ENCODE measurements around the gene BCL7B. TPM values are rescaled to one million over a fixed set of nuclear protein-coding genes. Genes with fewer than 3 reads are reported as not detected.
"Not testable (repeated sequence)": the region's sequence is repeated elsewhere in the genome, so short reads cannot be mapped to it uniquely, and the experiment has no call there.

Gene BCL7B
- 49.6 TPM for total RNA-seq

DNA sequence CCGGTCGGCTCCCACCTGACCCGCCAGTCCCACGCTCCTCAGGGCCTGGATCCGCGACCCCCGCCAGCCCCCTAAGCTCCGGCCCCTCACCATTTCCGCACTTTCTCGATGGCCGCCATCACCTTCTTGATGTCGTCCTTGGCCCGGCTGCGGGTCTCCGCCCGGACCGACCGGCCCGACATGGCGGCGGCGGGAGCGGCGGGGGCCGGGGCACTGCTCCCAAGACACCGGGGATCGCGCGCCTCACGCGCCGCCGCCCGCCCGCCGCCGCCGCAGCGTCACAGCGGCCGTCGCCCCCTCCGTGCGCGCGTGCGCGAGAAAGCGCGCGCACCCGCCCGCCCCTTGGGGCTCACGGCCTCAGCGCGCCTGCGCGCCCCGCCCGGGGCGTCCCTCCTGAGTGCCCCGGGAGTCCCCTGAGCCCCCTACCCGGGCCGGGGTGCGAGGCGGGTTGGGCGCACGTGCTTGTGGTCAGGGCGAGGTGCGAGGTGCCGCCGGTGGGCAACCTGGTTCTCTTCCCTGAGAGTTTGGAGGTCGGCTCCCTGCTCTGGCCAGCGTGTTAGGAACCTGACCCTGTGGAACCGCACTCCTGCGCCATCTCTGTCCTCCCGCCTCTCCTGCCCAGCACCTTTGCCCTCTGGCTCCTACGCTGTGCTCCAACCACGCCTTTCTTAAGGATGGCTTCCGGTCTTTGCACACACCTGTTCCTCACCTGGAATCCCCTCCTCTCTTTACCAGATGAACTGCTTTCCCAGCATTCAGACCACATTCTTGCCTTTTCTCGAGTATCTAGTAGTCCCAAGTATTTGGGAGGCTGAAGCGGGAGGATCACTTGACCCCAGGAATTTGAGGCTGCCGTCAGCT is at the start of gene BCL7B:
Gene BCL7B (minus strand): TSS at position 294 of the 861 bp plus-strand sequence. CDS start 112 bp downstream, at position 182.
- peak; percentile 60 for DNase-seq (ENCODE audit: low spot score)

DNA sequence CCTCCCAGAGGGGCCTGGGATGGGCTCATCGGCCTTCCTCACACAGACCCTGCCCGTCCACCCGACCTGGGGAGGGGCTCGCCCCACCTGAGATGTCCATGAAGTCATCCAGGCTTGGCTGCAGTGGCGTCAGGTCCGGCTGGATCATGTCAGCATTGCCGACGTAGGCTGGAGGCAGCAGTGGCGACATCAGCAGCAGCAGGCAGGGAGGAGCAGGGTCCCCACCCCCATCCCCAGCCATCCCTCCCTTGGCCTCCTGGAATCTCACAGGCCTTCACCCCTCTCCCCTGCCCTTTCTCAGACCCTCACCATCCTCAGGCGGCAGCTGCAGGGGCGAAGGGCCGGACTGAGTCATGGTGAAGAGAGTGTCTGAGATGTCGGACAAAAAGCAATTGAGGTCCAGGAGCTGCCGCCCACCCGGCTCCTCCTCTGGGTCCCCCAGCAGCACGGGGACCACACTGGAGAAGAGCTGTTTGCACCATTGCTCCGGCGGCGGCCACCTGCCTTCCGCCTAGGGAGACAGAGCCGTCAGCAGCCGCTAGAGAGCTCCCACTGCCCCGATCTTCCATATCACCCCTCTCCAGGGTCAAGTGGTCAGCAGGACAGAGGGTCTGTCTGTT is 48.2 kb upstream of the BCL7B start:
- DNase-seq (ENCODE audit: low spot score): no peak

DNA sequence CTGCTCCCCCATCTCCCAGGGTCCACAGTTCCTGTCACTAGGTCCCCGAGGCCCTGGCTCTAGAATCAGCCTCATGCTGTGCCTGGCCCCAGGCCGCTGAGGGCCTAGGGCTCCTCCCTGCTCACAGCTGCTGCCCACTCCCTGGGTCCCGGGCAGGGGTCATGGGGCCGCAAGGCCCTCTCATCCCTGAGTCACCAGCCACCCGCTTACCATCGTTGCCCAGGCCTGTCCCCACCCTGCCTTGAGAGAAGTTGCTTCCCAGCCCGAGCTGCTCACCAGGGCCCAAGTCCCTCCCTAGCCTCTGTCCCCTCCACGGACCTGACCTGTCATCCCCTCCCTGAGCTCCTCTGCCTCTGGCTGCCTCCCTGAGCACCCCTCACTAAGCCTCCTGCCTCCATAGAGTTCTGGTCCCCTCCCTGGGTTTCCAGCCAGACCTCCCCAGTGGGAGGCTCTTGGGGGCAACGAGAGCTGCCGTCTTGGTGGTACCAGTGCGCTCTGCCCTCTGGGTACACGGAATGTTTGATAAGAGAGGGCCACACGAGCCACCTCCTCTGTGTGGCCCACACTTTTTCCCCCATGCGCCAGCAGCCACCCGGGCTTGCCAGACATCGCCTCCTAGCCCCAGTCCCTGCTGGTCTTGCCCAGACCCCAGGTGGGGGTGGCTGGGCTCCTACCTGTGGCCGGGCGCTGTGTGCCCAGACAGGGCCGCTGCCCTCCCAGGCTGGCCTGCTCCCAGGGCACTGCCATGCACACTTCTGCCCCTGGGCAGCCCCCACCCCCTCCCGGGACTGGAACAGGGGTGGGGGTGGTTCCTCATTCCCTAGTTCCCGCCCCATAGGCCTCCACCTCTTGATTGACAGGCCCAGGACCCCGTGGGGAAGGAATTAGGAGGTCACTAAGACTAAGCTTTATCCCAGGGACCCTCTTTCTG is 45.5 kb upstream of the BCL7B start:
- DNase-seq (ENCODE audit: low spot score): no peak

DNA sequence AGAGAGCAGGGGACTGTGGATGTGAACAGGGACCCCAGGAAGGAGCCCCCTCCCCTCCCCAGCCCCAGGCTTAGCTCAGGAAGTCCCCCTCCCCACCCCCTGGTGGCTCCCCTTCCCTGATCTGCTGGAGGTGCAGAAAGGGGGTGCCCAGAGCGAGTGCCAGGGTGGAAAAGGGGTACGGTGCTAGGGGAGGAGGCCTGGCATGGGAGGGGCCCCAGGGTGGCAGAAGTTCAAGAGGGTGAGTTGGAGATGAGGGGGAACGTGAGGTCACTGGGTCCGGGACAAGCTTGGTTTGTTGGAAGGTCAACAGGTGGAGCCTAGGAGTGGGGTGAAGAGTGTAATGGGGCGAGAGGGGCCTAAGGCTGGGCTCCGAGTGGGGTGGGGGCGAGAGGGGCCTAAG is 42.4 kb upstream of the BCL7B start:
- DNase-seq (ENCODE audit: low spot score): no peak

DNA sequence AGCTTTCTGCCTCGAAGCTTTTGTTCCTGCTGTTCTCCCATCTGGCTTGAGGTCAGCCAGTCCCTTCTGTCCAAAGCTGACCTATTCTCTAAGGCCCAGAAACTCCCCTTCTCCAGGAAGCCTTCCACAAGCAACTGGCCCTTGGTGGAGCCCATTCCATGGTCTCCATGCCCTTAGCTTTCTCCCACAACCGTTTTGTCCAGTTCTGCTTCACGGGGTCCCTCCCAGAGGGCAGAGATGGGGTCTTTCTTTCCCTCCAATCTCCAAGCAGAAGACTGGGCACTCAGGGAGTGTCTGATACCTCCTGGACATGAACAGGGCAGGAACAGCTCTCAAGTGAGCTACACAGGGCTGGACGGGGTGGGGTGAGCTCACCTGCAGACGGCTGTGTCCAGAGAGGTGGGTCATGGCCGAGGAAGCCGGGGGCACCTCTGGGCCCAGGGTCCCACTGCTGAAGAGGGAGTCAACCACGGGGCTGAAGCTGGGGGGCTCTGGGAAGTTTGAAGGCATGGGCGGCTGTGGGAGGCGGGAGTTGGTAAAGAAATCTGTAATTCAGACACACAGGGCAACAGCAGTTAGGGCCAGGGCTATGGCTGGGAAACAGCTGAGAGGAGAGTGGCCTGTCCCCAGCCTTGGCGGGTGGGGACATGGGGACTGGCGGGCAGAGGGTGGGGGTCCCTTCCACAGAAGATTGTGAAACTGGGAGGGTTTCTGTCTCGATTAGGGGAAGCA is 41.8 kb upstream of the BCL7B start:
- DNase-seq (ENCODE audit: low spot score): no peak

DNA sequence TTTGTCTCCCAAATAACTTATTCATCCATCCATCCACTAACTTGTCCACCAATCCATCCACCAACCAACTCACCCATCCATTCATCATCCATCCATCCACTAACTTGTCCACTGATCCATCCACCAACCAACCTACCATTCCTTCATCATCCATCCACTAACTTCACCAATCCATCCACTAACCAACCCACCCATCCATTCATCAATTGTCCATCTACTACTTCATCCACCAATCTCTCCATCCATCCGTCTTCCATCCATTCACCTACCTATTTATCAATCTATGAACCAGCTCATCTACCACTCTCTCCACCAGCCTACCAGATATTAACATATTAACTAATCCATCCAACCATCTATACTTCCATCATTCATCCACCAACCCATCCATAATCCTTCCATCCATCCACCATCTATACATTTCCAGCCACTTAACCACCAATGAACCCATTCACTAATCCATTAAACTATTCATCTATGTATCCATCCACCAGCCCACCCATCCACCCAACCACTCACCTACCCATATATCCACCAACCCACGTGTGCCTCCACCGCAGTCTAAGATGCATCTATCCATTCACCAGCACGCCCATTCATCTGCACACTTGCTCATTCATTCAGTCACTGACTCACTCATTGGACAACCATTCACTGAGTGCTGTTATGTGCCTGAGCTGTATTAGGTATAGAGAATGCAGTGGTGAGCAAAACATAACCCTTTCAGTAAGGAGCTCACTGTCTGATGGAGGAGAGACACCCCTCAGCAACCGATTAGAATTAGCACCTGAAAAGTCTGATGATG is 40.7 kb upstream of the BCL7B start:
- no peak for DNase-seq (ENCODE audit: low spot score)

DNA sequence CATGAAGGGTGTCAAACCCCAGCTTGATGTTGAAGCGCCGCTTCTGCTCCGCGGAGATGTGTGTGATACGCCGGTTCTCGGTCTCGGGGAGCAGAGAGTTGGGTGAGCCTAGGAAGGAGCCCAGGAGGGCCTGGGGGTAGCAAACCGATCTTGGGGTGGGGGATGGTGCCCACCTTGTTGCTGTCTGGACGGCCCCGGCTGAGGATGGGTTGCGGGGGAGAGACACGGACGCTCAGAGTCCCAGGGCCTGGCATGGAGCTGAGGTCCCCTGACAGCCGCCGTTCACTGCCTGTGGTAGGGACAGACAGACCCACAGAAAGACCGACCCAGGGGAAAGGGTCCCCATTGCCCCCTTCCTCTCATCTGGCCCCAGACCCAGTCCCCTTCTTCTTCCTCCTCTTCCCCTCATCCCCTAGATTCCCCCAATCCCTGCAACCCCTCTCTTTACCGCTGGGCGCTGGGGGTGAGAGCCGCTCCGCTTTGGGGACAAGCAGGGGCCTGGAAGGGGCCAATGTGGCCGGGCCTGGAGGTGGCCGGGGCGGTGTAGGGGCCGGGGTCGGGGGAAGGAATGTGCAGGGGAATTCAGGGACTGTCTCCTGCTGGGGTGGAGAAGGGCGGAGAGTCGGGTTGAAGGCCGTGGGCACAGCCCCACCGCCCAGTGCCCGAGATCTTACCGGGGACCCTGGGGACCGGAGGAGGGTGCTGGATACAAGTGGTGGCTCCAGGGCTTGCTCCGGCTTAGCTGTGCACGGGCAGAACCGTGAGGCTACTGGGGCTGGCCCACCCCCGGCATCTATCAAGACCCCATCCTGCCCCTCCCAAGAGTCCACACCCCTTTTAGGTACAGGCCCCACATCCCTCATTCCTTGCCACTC is 38.9 kb upstream of the BCL7B start:
- DNase-seq (ENCODE audit: low spot score): no peak

DNA sequence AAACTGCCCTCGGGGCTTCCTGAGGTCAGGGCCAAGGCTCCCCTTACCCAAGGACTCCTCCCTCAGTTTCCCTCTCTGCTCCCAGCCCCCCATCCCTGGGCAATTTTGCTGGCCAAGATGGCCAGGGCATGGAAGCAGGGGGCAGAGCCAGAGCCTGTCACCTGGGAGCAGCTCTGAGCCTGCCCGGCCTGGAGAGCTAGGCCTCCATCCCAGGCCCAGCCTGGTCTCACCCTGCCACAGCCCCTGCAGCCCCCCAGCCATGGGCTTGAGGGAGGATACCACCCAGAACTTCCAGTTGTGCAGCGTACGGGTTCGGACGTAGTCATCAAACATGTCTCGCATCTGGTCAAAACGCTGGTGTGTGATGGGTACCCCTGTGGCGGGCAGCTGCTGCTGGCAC is 37.9 kb upstream of the BCL7B start:
- no peak for DNase-seq (ENCODE audit: low spot score)

DNA sequence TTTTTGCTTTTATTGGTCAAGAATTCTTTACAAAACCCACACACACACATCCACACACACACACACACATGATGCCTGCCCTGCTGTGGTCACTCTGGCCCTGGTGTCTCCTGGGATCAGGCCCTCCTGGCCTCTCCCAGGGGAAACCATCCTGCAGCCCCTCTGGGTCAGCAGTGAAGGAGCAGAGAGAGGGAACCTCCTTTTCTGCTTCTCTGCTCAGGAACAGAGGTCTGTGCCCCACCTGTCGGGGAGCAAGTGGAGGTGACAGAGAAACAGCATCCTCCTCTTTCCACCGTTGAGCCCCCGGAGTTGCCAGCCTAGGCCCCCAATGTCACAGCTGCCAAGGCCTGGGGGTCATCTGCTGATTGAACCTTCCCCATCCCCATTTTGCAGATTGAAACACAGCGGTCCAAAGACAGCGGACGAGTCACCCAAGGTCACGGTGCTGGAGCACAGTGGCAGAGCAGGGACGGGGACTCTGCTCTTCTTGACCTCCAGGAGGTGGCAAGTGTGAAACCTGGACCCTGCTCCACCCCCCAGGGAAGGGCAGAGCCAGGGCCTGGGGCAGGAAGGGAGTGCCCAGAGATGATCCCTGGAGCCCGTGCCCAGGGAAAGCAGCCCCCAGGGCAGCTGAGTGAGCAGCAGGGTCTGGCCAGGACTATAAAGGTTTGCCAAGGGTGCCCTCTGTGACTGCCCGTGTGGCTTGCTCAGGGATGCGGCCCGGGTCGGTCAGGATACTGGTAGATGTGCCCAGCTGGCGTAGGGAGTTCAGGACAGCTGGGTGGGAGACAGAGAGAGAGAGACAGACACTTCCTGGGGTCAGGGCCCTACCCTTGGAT is 35.9 kb upstream of the BCL7B start:
- no peak for DNase-seq (ENCODE audit: low spot score)

DNA sequence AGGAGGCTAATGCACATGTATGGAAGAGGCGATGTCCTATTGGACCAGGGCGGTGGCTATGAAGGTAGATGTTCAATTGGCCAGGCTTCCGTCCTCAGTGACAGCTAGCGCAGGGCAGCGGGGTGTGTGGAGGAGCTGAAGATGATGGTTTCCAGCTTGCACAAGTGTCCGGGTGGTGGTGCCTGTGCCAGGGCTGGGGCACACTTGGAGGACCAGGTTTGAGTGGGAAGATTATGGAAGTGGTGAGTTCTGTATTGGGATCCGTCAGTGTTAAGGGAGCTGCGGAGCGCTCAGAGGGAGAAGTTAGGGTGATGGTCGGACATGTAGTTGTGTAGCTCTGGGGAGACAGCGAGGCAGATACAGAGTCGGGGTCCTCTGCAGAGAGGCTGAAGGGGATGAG is 29.4 kb upstream of the BCL7B start:
- DNase-seq (ENCODE audit: low spot score): no peak

DNA sequence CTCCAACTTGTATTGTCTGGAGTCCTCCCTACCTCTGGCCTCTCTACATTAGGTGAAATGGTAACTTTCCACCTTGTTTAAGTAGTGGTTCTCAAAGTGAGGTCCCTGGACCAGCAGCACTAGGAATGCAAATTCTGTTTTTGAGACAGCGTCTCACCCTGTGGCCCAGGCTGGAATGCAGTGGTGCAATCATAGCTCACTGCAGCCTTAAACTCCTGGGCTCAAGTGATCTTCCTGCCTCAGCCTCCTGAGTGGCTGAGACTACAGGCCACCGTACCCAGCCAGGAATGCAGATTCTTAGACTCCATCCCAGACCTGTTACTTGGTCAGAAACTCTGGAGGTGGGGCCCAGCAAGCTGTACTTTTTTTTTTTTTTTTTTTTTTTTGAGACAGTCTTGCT is 27.7 kb upstream of the BCL7B start:
- no peak for DNase-seq (ENCODE audit: low spot score)

DNA sequence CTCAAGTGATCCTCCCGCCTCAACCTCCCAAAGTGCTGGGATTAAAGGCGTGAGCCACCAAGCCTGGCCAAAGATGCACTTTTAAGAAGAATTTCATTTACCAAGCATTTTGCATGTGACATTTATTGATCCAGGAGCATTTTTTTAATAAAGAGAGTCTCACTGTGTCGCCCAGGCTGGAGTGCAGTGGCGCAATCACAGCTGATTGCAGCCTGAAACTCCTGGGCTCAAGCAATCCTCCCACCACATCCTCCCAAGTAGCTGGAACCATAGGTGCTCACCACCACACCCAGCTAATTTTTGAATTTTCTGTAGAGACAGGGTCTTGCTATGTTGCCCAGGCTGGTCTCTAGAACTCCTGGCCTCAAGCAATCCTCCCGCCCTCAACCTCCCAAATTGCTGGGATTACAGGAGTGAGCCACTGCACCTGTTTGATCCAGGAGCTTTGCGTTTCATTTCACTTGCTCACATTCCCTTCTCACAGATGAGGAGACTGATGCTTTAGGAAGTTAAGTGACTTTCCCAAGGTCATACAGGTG is 25.2 kb upstream of the BCL7B start:
- DNase-seq (ENCODE audit: low spot score): no peak

DNA sequence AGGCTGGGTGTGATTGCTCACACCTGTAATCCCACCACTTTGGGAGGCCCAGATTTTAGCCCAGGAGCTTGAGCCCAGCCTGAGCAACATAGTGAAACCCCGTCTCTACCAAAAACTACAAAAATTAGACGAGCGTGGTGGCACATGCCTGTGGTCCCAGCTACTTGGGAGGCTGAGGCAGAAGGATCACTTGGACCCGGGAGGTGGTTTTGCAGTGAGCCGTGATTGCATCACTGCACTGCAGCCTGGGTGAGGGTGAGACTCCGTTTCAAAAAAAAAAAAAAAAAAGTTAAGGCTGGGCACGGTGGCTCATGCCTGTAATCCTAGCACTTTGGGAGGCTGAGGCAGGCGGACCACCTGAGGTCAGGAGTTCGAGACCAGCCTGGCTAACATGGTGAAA is 23.5 kb upstream of the BCL7B start:
- not testable (repeated sequence) for DNase-seq (ENCODE audit: low spot score)

DNA sequence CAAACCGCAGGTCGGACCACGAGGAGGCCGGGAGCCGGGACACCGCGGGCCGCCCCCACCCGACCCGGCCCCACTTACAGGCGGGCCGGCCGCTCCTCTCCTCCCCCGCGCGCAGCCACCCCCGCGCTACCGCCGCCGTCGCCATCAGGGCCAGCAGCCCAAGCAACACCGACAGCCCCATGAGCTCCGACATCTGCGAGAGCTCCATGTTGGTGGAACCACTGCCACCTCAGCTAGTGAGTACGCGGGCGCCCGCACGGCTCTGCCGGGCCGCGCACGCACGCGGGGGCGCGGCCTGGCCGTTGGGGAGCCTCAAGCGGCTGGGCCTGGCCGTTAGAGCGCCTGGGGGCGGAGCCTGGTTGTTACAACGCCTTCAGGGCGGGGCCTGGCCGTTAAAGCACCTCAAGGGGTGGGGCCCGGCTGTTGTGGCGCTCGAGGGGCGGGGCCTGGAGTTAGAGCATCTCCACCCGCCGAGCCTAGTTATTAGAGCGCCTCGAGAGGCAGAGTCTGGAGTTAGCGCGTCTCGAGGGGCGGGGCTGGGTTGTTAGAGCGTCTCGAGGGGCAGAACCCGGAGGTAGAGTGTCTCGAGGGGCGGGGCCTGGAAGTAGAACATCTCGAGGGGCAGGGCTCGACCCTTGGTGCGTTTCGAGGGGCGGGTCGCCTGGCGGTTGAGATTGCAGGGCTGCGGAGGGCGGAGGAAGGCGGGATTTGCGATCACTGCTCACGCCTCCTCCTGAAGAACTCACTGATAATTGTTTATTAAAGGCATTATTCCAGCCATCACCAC is 21.0 kb upstream of the BCL7B start, which contains the start of gene TBL2:
Gene TBL2 (minus strand): TSS at position 238 of the 787 bp plus-strand sequence. CDS start 30 bp downstream, at position 208.
- DNase-seq (ENCODE audit: low spot score): peak; percentile 98

DNA sequence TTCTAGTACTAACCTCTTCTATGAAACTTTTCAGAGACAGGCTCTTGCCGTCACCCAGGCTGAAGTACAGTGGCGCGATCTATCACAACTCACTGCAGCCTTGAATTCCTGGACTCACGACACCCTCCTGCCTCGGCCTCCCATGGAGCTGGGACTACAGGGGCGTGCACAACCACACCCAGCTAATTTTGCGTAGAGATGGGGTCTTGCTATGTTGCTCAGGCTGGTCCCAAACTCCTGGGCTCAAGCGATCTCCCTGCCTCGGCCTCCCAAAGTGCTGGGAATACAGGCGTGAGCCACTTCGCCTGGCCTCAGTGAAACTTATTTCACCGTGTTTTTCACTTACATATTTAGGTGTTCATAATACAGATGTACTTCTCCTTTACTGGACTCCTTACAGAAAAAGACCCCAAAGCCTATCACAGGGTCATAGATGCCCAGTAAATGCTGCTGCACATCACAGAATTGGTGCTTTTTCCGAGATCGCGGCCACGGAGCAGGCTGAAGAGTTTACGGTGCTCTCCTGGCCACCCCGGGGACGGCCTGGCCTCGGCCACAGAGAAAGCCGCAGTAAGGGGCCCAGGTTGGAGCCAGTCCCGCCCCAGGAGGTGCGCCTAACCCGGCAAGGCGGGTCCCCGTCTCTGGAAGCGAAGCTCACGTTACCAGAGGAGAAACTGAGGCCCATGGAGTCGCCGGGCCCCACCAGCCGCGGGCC is 20.3 kb upstream of the BCL7B start:
- peak; percentile 62 for DNase-seq (ENCODE audit: low spot score)

DNA sequence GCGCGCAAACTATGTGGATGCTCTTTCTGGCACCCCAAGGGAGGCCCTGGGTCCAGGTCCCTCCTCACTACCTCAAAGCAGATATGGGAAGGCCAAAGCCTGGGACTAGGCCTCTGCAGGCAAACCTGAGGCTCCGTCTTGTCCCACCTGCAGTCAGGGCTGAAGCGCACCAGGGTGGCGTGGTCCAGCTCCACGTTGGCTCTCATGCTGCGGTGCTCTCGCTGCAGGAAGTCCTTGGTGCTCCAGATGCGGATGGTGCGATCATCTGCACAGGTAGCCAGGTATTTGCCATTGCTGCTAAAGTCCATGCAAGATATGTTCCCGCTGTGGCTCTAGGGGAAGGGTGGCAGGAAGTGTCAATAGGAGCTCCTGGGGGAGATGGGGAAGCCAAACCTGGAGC is 16.3 kb upstream of the BCL7B start:
- DNase-seq (ENCODE audit: low spot score): no peak

DNA sequence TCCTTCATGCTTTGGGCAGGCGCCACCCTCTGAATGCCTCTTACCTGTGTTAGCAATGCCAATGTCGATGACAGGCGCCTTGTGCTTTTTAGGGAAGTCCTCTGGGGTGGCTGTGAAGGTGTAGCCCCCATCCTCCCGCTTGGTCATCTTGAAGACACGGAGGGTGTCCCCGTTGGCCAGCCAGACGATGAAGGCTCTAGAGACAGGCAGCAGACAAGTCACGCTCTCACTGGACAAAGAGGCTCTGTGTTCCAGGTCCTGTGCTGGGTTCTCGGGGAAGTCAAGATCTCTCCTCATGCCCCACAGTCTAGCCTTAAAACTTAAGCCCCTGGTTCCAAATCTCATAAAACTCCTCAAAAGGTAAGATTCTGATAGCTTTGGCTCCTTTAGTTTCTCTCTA is 15.8 kb upstream of the BCL7B start:
- DNase-seq (ENCODE audit: low spot score): no peak

Measured in ureter (tissue), 1 donor.